Fibroblast of lung (primary cell): Measurements from ENCODE around the gene GABRB3.

Experiments
- EZH2 ChIP-seq: IDR thresholded peaks from 2 replicates; pipeline ENCODE4 v1.5.1; 2012; ENCODE audit warnings: low read length, control low read depth, mild to moderate bottlenecking; ENCODE audit errors: missing control alignments
- TF ChIP-seq, protein P1 (sequence below), 2 donors: IDR thresholded peaks in 1 of 2; conservative IDR thresholded peaks in 1 of 2; 1 replicate in 1 of 2; 2 replicates in 1 of 2; pipeline ENCODE4 v1.5.1; 2011 to 2012; ENCODE audit warnings: low read length in 2 of 2, control low read depth in 1 of 2, inconsistent platforms in 1 of 2, low read depth in 1 of 2, mild to moderate bottlenecking in 1 of 2

DNA sequence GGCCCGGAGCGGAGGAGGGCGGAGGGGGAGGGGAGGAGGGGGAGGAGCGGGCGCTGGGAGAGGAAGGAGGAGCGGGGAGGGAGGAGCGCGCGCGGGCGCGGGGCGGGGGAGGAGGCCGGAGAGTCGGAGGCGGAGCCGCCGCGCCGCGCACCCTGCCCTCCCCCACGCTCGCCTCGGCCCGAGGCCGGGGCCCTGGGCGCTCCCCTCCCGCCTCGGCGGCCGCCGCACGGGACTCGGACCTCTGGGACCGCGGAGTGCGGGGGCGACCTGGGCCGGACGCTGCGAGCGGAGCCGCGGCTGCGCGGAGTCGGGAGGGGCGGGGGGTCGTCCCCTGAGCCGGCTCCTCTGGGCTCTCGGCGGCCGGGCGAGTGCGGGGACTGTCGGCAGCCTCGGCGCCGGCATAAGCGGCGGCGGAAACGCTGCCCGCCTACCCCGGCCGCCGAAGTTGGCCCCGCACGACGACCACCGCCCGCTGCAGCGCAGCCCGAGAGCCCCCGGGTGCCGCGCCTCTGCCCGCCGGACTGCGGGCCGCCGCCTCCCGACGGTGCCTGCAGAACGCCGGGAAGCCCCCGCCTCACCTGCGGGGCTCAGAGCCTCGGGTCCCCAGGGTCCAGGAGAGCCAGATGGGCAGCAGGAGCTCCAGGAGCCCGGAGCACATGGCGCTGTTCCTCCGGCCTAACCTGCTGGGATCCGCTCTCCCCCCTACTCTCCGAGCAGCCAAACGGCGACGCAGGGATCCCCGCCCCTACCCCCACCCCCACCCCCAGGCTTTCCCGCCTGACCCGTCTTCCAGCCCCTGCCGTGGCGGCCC is 406 bp upstream of the GABRB3 start:
- TF ChIP-seq, protein P1, sequence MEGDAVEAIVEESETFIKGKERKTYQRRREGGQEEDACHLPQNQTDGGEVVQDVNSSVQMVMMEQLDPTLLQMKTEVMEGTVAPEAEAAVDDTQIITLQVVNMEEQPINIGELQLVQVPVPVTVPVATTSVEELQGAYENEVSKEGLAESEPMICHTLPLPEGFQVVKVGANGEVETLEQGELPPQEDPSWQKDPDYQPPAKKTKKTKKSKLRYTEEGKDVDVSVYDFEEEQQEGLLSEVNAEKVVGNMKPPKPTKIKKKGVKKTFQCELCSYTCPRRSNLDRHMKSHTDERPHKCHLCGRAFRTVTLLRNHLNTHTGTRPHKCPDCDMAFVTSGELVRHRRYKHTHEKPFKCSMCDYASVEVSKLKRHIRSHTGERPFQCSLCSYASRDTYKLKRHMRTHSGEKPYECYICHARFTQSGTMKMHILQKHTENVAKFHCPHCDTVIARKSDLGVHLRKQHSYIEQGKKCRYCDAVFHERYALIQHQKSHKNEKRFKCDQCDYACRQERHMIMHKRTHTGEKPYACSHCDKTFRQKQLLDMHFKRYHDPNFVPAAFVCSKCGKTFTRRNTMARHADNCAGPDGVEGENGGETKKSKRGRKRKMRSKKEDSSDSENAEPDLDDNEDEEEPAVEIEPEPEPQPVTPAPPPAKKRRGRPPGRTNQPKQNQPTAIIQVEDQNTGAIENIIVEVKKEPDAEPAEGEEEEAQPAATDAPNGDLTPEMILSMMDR (conservative IDR thresholded peaks at IDR 0.05 in 1 of 2, IDR thresholded peaks at IDR 0.05 in 1 of 2; ENCODE audit: low read depth in 1 of 2, low read length in 2 of 2), result no peak
- no peak for TF ChIP-seq EZH2
